ENCODE data around the gene CNIH4.
A peak's percentile ranks its signal among the peaks of the same experiment; 100 is the strongest.
"Not testable (repeated sequence)": the region's sequence is repeated elsewhere in the genome, so short reads cannot be mapped to it uniquely, and the experiment has no call there.

The CNIH4 gene

DNA sequence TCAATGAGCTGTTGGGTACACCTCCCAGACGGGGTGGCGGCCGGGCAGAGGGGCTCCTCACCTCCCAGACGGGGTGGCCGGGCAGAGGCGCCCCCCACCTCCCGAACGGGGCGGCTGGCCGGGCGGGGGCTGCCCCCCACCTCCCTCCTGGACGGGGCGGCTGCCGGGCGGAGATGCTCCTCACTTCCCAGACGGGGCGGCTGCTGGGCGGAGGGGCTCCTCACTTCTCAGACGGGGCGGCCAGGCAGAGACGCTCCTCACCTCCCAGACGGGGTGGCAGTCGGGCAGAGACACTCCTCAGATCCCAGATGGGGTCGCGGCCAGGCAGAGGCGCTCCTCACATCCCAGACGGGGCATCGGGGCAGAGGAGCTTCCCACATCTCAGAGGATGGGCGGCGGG lies 7.0 kb upstream of the CNIH4 start:
- DNase-seq: not testable (repeated sequence)

DNA sequence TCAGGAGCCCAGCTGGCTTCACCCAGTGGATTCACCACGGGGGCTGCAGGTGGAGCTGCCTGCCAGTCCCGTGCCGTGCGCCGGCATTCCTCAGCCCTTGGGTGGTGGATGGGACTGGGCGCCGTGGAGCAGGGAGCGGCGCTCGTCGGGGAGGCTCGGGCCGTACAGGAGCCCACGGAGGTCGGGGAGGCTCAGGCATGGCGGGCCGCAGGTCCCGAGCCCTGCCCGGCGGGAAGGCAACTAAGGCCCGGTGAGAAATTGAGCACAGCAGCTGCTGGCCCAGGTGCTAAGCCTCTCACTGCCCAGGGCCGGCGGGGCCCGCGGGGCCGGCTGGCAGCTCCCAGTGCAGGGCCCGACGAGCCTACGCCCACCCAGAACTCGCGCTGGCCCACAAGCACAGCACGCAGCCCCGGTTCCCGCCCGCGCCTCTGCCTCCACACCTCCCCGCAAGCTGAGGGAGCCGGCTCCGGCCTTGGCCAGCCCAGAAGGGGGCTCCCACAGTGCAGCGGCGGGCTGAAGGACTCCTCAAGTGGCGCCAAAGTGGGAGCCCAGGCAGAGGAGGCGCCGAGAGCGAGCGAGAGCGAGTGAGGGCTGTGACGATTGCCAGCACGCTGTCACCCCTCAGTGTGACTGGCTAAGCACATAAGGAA lies 4.1 kb upstream of the CNIH4 start:
- DNase-seq: not testable (repeated sequence)

DNA sequence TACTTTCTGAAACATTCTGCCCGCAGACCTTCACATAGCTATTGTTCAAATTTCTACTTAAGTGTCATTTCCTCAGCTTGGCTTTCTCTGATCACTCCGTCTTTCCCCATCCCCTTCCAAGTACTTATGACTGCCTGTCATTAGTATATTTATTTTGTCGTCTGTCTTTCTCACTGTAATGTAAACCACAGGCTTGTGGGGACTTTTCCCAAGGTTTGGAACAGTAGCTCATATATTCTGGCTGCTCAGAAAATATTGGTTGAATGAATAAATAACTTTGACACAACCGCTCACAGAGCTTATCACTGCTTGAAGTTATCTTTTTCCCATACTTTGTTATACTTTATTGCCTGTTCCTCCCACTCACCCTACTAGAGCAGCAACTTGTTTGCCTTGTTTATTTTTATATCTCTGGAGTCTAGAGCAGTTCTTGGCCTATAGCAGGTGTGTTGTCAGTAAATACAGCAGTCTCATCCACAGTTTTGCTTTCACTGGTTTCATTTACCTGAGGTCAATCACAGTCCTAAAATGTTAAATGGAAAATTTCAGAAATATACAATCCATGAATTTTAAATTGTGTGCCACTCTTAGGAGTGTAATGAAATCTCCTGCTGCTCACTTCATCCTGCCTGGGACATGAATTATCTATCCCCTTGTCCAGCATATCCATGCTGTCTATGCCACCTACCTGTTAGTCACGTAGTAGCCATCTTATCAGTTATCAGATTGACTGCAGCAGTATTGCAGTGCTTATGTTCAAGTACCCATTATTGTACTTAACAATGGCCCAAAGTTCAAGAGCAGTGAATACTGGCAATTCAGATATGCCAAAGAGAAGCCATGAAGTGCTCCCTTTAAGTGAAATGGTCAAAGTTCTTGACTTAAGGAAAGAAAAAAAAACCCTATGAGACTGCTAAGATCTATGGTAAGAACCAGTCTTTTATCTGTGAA lies 2.4 kb upstream of the CNIH4 start:
- DNase-seq: no peak

GRCh38 chr1:224357626-224358124 lies 996 bp downstream of the CNIH4 start:
- no peak for DNase-seq

DNA sequence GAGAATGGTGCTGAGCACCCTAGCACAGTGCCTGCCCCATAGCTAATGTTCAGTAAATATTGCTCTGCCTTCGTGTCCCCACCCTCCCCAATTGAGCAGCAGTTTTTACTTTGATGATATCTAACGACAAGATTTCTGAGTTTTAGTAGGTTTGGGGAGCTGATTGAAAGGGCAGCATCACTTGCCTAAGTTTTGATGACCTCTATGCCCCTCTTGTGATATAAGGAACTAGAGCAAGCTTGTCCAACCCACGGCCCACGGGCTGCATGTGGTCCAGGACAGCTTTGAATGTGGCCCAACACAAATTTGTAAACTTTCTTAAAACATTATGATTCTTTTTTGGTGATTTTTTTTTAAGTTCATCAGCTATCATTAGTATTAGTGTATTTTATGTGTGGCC lies 1.6 kb downstream of the CNIH4 start:
- DNase-seq: no peak

DNA sequence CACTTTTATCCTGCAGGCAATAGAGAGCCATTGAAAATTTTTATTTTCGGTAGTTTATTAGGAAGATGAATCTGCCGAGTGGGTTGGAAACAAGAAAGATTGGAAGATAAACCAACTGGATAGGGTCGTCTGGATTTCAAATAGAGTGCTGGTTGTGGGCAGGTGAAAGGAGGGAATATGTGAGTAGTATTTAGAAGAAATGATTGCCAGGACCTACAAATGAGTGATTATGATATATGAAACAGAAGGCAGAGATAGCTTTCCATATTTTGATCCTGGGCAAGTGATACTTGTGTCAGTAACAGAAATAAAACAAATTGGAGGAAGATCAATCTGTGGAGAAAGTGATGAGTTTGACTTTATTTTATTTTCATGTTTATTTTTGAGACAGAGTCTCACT lies 2.5 kb downstream of the CNIH4 start:
- DNase-seq: no peak

DNA sequence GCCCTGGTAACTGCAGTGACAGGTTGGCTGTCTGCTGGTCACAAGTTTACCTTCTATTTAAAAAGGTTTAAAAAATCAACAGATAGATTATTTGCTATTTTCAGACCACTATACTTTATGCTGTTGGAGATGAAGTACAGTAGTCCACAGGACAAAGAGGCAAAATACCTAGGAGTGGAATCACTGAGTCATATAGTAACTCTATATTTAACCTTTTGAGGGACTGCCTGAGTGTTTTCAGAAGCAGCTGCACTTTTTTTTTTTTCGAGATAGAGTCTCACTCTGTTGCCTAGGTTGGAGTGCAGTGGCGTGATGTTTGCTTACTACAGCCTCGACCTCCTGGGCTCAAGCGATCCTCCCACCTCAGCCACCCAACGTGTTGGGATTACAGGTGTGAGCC lies 11.7 kb downstream of the CNIH4 start:
- DNase-seq: no peak

GRCh38 chr1:224373008-224373590 lies 16.4 kb downstream of the CNIH4 start:
- DNase-seq: no peak

DNA sequence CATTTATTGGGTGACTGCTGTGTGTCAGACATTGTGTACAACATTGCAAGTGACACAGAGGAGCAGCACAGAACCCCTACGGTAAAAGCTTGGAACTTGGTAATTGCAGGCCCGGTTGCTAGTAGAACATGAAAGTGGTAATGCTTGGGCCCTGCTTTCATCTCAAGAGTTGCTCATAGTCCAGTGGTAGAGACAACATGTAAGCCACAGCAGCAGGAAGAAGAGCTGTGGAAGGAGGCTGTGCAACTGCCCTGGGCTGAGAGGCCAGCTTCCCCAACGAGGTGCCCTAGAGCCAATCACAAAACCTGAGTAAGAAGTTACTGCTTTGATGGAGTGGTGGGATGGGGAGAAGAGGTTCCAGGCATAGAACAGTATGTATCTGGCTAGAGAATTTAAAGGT lies 18.4 kb downstream of the CNIH4 start:
- DNase-seq: no peak

DNA sequence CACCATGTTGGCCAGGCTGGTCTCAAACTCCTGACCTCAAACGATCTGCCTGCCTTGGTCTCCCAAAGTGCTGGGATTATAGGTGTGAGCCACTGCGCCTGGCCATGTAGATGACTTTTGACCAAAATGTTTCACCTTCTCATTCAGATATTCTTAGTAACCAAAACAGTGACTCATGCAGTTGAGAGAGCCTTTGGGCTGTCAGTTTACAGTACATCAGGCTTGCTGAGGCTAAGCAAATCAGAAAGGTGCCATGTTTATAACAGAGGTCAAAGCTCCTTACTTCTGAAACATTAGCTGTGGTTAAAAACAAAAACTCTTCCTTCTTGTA lies 21.0 kb downstream of the CNIH4 start:
- DNase-seq: no peak

DNA sequence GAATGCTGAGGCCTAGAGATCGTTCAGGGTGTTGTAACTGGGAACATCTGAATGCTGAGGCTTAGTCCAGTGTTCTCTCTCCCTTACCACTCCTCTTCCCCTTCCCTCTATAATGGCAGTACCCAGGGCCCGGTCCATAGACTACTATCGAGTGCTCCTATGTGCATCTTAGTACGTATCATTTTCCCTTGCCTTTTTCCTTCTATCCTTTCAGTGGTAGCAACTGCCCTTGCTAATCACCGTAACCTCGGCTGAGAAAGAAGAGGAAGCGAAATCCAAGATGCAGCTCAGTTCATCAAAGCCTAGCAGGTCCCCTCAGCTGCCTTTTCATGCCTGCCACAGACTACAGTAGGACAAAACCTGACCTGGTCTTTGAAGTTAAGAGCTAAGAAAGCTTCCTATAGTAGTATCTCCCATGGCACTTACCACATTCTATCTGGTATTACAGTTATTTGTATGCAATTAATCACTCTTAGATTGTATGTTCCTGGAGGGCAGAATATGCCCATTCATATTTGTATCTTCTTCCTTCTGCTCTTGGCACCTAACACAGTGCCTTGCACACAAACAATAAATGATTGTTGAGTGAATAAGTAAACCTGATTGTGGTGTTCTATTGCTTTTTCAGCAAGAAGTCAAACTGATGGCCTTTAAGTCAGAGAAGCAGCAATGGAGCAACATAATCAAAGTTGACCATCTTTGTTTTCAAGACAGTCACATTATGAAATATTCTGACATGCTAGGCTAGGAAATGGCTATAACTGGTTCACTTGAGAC lies 22.4 kb downstream of the CNIH4 start:
- DNase-seq: no peak

GRCh38 chr1:224380003-224380402 lies 23.3 kb downstream of the CNIH4 start:
- peak; percentile 30 to 32 for DNase-seq

DNA sequence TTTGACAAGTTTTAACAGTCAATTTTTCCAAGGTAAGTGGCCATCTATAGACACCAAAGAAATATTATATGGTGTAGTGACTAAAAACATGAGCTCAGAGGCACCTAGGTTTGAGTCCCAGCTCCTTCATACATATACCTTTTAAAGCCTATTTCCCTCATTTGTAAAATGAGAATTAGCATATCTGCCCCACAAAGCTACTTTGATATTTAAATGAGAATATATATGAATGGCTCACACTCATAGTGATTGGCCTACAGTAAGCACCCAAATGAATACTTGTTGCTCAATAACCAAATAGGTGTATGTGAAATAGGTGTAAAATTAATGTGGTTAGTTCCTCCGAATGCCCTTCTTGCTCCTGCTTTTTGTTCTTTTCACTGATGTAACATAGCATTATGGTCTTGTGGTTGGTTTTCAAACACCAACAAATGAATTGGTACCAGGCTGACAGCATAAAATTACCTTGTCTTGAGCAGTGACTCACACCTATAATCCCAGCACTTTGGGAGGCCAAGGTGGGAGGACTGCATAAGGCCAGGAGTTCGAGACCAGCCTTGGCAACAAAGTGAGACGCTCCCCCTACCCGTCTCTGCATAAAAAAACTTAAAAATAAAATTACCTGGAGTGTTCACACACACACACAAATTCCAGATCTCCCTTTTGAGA lies 25.3 kb downstream of the CNIH4 start:
- DNase-seq: no peak

- no peak for DNase-seq
Observed at GRCh38 chr1:224383218-224383617, 26.5 kb downstream of the CNIH4 start.

- DNase-seq: no peak
Observed at GRCh38 chr1:224387302-224387912, 30.7 kb downstream of the CNIH4 start.

DNA sequence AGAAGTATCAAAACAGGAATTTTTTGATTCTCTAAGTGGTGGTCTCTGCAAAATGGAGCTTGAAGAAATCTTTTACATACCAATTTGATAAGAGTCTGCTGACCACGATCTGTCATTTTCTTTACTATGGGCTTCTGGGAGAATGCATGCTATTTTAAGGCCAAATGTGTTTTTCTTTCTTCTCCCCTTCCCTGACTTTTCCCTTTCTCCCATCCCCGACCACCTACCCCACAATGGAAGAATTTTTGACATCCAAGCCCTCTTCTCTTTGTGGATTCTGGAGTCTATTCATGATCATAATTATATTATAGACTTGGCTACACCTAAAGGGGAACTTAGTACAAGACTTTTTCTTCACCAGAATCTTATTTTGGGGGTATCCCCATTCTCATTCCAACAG lies 31.3 kb downstream of the CNIH4 start:
- no peak for DNase-seq

- no peak for DNase-seq
Observed at GRCh38 chr1:224390517-224390916, 33.8 kb downstream of the CNIH4 start.

DNA sequence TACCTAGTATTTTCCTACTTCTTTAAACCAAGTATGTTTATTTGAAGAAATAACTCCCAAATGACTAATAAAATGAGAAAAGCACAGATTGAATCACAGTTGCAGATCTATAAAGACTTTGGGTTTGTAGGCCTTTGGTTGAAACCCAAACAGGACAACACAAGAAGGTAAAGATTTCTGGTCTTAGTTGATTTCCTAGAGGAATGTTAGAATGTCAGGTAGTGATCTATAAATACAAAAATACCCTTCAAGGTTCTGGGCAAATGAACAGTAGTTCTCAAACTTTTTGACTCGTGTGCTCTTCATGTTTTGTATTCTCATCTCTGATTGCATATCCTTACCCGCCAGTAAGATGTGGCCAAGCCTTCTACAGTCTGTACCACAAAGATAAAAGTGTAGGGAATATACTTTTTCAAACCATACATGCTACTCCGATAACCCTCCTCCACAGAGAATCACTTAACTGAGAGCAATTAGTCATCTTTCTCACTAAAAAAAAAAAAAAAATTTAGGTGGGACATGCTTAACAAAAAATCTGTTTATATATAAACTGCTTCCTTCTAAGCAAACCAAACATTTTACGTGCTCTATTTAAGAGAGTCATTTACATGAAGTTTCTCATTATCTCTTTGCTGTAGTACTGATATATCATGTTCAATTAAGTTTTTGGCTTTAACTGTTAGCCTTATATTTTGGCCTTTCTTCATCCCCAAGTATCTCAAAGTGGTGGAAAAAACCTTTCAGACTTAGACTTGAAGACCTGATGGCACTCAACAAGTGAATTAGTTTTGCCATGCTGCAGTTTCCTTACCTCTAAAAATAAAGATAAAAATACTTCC lies 36.0 kb downstream of the CNIH4 start:
- no peak for DNase-seq

GRCh38 chr1:224393294-224393693 lies 36.6 kb downstream of the CNIH4 start:
- no peak for DNase-seq

DNA sequence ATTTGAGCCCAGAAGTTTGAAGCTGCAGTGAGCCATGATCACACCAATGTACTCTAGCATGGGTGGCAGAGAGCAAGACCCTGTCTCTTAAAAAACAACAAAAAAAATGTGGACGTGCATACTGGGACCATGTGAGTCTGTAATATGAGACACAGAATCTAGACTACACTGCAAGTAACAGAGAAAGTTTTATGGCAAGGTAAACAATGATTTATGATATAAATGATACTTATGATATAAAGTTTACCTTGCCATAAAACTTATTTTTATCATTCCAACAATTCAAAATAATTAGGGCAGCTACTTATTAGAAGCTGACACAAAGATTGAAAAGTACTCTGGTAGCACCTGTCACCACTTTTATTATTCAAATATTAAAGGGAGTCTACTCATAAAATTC lies 43.2 kb downstream of the CNIH4 start:
- DNase-seq: no peak

DNA sequence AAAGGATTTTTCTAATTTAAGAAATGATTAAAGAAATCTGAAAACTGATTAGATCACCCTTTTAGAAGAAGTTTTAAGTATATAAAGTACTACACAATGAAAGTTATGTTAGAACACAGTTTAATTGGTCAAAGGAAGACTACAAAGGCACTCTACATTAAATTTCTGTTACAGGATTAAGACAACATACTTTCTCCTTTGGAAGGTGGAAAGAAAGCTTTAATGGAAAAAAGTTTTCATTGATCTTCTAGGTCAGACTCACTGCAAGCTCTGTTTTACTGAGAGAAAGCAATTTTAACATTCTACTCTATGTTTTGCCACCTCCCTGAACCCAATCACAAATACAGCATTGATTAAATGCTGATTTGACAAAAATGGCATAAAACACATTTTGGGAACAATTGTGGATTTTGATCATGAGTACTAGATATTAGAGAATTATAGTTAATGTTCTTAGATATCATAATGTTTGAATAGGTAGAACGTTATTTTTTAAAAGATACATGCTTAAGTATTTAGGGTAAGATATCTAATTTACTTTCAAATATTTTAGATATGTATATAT lies 45.9 kb downstream of the CNIH4 start:
- DNase-seq: no peak
